ENCODE data around the gene EDN1.

Gene EDN1

DNA sequence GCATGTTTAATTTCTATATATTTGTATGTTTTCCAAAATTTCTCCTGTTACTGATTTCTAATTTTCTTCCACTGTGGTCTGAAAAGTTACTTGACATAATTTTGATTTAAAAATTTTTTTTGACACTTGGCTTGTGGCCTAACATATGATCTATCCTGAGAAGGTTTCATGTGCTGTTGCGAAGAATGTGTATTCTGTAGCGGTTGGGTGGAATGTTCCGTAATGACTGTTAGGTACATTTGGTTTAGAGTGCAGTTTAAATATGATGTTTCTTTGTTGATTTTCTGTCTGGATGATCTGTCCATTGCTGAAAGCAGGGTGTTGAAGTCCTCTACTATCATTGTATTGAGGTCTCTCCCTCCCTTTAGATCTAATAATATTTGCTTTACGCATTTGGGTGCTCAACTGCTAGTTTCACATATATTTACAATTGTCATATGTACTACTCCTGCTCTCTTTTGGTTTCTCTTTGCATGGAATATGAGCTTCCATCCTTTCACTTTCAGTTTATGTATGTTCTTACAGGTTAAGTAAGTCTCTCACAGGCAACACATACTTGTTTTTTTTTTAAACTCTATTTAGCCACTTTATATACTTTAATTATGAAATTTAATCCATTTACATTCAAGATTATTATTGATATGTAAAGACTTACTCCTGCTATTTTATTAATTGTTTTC is 19.5 kb upstream of the EDN1 start:
- DNase-seq (ENCODE audit: low read depth in 3 of 3), result no peak

DNA sequence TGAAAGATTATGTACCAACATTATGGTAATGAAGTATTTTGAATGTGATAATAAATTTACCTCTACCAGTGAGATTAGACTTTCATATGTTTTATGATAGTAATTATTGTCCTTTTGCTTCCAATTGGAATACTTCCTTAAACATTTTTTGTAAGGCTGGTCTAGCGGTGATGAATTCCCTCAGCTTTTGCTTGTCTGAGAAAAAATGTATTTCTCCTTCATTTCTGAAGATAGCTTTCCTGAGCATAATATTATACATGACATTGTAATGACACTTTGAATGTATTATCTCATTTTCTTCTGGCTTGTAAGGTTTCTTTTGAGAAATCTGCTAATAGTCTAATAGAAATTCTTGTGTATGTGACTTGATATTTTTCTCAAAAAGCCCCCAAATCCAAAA is 18.6 kb upstream of the EDN1 start:
- no peak for DNase-seq (ENCODE audit: low read depth in 3 of 3)

DNA sequence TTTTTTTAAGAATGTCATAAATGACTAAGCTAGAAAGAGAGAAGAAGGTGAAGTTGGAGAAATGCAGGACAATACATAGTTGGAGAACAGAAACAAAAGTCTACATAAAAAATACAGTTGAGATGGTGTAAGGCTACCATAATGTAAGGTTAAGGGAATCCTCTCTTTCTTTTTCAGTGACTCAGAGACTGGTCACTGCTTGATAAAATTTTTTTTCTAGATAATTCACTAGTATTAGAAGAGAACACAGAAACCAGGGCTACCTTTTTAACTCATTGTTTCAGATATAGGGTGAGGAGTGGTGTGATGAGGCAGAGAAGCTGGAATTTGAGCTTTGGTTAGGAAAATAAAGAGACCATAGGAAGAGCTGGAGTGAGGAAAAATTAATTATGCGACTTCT is 18.2 kb upstream of the EDN1 start:
- no peak for DNase-seq (ENCODE audit: low read depth in 3 of 3)

DNA sequence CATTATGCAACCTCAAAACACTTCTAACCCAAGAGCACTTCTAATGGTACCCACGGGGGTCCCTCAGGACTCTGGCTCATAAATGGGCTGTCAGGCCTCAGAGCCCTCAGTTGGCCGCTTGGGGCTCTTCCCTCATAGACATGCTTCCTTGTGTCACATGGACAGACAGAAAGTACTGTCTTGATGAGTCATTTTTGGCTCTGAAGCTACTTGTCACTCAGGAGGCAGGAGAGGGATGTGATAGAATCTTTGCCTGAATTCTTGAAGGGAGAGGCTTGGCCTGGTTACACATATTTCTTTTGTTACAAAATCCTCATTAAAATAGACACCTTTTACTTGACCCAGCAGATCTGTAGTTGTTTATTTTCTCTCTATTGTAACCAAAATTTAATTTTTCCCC is 15.1 kb upstream of the EDN1 start:
- no peak for DNase-seq (ENCODE audit: low read depth in 3 of 3)

DNA sequence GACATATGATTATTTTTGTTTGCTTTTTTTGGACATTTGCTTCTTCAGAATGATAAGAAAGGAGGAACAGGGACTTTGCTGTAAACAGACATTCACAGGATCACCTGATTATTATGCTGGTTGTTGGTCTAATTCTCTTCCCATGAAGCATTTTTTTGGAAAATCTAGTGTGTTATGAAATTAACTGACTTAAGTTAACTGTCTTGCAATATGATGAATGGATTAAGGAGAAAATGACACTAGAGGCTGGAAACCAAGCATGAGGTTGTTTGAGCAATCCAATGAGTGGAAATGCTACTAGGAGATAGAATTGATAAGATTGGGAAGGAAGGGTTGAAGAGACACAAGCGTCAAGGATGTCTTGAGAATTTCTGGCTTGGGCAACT is 13.2 kb upstream of the EDN1 start:
- no peak for DNase-seq (ENCODE audit: low read depth in 3 of 3)

DNA sequence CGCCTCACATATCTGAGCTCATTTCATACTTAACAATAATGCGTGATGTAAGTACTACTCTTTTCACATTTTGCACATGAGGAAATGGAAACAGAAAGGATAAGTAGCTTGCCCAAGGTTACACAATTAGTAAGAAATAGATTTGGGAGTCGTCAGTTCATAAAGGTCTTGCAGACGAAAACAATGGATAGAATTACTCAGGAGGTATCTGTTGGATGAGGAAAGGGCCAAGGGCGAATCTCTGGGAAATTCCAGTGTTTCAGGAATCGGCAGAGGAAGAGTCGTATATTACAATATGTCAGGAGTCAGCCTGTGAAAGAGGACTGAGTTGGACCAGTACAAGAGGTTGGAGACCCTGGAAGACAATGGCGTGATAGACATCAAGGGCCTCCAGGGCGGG is 12.8 kb upstream of the EDN1 start:
- DNase-seq (ENCODE audit: low read depth in 3 of 3), result no peak

DNA sequence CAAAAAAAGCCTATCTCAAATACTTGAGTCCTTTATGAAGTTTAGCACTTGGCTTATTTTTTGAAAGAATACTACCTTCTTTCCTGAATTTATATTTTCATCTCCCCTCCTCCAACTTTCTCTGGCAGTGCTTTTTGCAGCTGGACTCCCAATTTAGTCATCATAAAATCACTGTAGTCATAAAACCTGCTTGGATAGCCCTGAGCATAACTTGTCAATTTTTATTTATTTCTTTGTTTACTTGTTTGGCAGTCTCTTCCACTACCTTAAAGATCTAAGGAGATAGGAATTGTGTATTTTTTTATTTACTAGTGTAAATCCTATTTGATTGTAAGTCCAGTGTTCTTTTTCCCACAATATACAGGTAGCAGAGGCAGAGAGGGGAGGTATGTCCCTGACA is 11.2 kb upstream of the EDN1 start:
- DNase-seq (ENCODE audit: low read depth in 3 of 3), result no peak

DNA sequence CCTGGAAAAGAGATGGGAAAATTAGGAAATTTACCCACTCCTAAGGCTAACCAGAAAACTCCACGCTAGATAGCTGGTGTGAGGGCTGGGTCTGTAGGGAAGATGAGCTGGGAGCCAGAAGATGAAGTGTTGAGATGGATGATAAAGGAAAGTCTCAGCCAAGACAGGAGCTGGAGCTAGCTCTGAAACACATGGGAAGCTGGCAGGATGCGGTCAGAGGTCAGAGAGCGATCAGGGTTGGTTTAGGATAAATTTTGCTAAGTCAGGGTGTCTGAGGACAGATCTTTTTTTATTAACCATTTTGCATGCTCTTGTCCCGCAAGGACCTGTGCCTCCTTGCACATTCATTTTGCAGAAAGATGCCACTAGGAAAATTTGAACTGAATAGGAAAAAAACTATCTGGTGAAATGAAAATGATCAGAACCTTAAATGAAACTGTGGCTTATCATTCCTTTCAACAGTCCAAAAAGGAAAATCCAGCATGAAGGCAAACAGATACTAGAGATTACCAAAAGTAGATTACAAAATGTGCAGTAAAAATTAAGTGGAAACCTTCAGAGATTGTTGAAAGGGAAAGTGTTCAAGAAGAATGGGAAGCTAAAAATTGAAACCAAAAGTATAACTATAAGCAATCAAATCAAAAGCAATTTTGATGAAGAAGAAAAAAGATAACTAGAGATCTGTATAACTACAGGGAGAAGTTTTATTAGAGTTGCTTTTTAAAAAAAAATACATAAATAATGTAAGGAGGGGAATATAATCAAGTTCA is 10.7 kb upstream of the EDN1 start:
- DNase-seq (ENCODE audit: low read depth in 3 of 3), result no peak

DNA sequence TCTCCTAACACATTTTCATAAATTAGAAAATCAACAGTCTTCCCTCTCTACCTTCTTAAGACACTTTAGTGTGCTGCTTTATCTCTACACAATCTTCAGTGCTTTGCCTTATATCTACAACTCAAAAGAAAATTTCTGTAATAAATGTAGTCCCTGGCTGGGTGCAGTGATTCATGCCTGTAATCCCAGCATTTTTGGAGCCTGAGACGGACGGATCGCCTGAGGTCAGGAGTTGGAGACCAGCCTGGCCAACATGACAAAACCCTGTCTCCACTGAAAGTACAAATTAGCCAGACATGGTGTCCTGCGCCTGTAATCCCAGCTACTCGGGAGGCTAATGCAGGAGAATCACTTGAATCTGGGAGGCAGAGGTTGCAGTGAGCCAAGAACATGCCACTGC is 9.7 kb upstream of the EDN1 start:
- DNase-seq (ENCODE audit: low read depth in 3 of 3), result no peak

DNA sequence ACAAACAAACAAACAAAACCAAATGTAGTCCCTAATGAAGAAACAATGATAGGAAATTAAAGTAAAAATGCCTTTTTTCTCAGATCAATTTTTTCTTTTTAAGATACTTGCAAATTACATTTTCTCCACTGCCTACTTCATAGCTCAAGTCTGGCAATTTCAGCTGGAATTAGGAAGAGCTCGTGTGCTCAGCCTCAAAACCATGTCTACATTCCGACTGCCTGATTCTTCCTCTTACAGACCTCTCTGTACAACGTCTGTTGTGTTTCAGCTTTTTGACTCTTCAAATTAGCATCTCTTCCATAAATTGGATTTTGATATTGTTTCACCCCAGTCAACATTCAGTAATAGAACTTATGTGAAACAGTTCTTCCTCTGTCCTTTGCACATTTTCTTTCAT is 9.3 kb upstream of the EDN1 start:
- DNase-seq (ENCODE audit: low read depth in 3 of 3), result no peak

DNA sequence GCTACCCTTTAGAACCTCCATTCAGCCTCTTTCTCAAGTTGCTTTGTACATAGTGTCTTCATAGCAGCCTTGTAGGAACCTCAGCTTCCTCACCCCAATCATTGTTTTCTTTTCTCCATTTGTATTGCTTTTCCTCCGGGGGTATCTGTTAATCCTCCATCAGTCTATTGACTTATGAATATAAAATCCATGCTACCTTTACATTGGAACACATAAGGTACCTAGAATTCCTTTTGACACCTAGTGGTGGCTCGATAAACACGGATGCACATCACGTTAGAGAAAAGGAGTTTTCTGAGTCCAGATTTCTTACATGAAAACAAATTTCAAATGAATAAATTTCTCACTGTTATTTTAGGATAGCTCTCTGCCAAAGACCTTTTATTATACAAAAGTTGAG is 6.3 kb upstream of the EDN1 start:
- no peak for DNase-seq (ENCODE audit: low read depth in 3 of 3)

DNA sequence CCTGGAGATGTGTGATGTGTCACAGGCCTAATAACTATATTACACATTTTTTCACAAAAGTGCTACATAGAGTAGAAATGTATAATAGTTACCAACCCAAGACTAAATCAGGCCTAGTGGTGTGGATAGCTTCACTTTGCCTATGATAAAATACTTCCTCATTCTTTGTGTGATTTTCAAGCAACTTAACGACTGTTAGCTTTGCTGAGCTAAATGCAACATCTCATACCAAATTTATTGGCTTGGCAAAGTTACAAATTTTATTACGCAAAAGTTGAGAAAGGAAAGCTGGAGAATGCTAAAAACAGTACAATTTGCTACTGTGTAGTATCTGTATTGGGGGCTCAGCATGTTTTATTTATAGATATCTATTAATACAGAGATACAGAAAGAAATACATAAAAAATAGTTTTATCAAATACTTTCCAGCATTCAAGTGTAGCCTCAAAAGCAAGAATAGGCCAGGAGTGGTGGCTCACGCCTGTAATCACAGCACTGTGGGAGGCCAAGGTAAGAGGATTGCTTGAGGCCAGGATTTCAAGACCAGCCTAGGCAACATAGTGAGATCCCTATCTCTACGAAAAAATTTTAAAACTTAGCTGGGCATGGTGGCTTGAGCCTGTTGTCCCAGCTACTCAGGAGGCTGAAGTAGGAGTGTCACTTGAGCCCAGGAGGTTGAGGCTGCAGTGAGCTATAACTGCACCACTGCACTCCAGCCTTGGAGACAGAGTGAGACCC is 3.6 kb upstream of the EDN1 start:
- DNase-seq (ENCODE audit: low read depth in 3 of 3), result no peak

DNA sequence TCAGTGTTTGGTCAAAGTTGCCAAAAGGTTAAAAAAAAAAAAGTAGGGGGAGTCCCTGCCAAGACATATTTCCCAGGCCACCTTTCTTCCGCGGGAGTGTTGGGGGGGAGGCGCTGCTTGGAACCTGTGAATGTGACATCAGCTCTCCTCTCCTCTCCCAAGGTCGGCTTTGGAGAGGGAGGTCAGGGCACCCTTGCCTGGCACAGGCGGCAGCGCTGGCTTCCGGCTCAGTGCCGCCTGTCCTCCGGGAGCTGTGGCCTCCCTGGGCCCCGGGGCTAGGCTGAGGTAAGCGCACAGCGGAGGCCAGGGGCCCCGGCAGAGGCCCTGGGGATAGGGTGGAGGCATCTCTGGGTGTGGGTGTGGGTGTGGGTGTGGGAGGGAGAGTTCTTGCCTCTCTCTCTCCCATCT is 1.9 kb upstream of the EDN1 start:
- no peak for DNase-seq (ENCODE audit: low read depth in 3 of 3)

DNA sequence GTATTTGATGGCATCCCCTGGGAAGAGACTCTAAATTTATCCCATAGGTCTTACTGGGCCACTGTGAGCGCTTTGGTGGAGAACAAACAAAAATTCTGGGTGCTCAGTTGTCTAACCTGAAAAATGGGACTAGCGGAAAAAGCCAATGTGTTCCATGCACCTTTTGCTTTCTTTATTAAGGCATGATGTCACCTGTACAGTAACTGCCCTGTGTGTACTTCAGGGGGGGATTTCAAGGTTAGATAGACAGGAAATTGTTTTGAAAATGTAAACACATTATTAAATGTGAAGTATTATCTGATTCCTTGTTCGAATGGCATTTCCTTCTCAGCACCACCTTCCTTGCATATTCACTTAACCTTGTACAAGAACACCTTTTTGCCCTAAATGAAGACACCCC is 1.2 kb upstream of the EDN1 start:
- DNase-seq (ENCODE audit: low read depth in 3 of 3), result no peak

DNA sequence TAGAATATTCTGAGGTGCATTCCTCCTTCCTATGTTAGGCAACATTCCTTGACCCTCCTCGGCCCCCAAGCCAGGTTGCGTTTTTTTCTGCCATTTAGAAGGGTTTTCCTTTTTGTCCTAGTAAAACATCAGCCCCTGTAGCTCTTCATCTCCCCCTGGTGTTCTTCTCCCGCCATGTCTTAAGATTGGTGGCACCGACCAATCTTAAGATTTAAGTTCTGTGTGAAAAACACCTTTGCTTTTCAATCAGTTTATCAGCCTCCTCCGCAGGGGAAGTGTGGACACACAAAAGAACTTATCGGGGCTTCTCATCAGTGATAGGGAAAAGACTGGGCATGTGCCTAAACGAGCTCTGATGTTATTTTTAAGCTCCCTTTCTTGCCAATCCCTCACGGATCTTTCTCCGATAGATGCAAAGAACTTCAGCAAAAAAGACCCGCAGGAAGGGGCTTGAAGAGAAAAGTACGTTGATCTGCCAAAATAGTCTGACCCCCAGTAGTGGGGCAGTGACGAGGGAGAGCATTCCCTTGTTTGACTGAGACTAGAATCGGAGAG is 719 bp upstream of the EDN1 start:
- DNase-seq (ENCODE audit: low read depth in 3 of 3), result peak; percentile 15 to 26 (median 18)

DNA sequence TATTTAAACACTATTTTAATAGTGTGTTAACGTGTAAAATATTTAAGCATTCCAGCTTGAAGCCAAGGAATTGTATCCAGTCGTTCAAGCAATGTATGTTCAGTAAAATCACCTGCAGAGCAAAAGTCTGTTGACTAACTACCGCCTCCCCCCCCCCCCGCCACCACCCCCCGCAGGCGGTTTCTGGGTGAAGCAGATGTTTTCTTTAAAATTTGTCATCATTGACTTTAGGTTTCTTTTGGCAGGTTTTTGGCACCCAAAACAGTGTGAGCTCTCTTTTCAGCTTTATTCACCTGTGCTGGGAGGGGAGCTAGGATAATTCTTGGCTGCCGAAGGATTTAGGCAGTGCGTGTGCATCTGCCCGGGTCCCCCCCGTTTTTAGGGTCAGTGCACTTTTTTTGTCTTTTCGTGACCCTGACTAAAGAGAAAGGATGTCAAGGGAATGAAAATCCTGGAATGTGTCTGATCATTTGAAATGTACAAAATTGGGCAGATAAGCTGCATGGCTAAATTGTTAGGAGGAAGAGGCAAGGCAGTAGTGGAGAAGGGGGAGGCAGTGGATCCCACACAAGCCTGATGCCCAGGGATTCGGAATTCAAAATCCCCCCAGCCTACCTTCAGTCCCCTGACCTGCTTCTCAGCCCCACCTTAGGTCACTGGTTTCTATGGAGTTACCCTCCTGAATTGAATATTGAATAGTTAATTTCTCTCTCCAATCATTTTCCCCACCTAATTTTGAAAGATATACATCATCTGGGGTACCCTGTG is 1.1 kb downstream of the EDN1 start:
- DNase-seq (ENCODE audit: low read depth in 3 of 3), result no peak

DNA sequence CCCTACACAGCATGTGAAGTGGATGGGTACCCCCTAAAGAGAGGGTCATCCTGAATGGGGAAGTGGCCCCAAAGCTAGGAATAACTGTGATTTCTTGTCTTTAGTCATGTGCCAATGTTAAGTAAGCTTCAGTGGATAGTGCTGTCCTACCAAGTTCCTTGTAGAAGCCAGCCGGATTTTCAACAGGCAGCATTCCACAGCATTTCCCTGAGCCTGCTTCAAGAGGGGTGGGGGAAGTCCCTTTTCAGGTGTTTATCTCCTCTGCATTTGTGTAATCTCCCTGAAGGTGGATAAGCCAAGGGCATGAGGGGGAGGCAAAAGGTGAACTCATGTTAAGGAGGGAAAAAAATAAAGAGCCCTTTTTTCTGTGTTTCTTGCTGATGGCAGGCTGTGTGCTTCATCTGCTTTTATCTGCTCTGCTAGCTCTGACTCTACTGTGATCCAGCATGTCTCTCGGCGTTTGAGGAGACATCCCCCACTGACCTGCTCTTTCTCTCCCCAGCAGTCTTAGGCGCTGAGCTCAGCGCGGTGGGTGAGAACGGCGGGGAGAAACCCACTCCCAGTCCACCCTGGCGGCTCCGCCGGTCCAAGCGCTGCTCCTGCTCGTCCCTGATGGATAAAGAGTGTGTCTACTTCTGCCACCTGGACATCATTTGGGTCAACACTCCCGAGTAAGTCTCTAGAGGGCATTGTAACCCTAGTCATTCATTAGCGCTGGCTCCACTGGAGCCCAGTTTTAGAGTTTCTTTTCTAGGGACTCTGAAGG is 1.9 kb downstream of the EDN1 start:
- DNase-seq (ENCODE audit: low read depth in 3 of 3), result no peak

DNA sequence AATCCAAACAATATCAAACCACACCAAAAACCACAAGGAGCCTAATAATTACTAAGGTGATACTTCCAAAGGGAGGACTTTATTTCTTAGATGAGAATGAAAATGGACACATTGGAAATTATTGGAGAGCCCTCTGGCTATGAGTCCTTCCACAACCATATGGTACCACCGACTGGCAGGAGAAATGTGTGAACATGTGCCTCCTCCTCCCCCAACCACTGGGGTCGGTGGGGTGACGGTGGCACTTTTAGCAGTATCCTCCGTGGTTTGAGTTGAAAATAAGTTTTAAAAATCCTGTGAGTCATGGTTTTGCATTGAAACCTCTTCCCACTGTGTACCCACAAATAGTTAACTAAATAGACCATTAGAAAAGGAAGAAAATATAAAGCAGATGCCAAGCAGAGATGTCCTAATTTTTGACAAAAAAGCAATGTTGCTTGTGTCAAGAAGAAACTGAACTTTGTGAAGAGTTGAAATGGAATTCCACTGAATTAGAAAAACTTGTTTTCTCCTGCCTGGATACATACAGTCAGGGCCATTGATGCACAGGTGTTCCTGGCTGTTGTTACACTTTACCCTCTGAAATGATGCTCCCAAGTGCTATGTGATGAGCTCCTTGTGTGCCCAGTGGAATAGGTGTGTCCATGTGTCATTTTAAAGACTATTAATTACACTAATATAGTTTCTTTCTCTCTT is 3.2 kb downstream of the EDN1 start:
- no peak for DNase-seq (ENCODE audit: low read depth in 3 of 3)

DNA sequence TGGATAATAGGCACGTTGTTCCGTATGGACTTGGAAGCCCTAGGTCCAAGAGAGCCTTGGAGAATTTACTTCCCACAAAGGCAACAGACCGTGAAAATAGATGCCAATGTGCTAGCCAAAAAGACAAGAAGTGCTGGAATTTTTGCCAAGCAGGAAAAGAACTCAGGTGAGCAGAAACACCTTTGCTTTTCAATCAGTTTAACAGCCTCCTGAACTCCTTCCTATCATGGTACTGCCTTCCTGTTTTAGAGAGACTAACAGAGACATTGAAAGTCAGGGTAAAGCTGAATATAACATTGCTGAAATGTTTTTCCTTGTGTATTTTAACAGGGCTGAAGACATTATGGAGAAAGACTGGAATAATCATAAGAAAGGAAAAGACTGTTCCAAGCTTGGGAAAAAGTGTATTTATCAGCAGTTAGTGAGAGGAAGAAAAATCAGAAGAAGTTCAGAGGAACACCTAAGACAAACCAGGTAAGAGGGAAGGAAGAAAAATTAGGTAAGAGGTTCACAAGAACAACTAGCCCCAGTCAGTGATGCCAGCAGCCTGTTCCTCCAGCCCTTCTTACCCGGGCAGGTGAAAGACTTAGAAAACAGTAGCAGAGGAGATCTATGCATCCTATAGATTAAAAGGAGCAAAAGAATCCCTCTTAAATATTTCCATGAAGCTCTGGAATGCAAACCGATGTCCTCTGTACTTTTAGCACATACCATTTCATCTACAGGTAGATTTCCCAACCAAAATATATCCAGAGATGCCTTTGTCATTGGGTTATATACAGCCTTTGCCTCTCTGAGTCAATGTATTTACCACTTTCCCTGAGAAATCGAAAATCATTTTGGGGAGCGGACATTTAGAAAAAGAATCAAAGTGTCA is 4.0 kb downstream of the EDN1 start:
- DNase-seq (ENCODE audit: low read depth in 3 of 3), result no peak
